Measurements from ENCODE around the gene RAB7B. TPM values are rescaled to one million over a fixed set of nuclear protein-coding genes. Genes with fewer than 3 reads are reported as not detected.

Gene RAB7B
- total RNA-seq, 1 donor from 2014 or later = not detected

DNA sequence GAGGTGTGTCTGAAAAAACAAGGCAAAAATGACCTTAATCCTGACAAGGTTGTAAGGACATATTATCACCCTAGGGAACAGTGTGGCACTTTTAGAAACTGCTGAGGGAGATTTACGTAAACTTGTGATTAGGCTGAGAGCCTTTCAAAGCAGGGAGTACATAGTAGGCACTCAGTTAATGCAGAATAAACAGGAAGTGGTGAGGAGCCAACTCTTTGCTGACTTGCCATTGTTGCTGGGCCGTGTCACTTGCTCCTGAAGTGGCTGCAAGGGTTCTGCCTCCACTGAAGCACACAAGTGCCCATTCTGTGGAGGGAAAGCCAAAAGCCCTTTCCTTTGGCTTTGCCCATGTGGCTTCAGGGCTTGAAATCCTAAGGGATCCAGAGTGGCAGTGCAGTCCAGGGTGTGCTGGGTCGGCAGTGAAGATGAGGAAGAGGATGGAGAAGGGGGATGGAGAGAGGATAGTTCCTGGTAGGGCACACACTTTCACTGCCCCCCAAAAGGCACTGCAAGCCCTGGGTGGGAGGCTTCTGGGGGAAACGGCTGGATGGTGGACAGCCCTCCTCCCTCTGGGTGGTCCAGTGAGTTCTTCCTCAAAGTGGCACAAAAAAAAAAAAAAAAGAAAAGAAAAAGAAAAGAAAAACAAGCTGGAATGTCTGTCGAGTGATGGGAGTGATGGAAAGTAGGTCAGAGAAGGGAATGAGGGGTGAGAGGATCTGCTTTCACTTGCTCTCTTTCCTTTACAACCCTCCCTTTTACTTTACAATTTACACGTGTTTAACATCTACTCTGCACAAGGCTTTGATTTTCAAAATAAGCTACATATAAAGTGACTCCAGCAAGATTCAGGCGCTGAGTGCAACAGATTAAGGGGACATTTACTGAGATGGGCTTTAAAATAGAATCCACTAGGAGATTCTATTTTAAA is 36.1 kb upstream of the RAB7B start:
- H3K9me3 ChIP-seq (ENCODE audit: low read depth) = no peaks in the 10 kb centered on the region
- no peak overlapping the region for H3K4me2 ChIP-seq
- no peaks in the 10 kb centered on the region for H3F3A ChIP-seq (ENCODE audit: low read depth)
- H2AFZ ChIP-seq (replicated peaks) = no peak overlapping the region
- Mint-ChIP-seq H3K27ac (no peak overlapping the region), H3K27me3 (ENCODE audit: insufficient read depth, low read depth) (peaks cover 30% of the 10 kb centered on the region), H3K36me3 (no peaks in the 10 kb centered on the region), H3K4me3 (no peak overlapping the region), H3K9me3 (no peaks in the 10 kb centered on the region), H3K4me1 (peaks cover 59% of the 10 kb centered on the region)
- no peak overlapping the region for H3K9ac ChIP-seq
- no peaks in the 10 kb centered on the region for H3K27me3 ChIP-seq
- no peaks in the 10 kb centered on the region for H4K20me1 ChIP-seq (ENCODE audit: low read depth)
- H3K4me1 ChIP-seq = peaks cover 29% of the 10 kb centered on the region
- no peak for TF ChIP-seq EZH2phosphoT487 (IDR thresholded peaks at IDR 0.05)
- TF ChIP-seq EZH2 (IDR thresholded peaks at IDR 0.05) = no peak
- TF ChIP-seq, protein P1, sequence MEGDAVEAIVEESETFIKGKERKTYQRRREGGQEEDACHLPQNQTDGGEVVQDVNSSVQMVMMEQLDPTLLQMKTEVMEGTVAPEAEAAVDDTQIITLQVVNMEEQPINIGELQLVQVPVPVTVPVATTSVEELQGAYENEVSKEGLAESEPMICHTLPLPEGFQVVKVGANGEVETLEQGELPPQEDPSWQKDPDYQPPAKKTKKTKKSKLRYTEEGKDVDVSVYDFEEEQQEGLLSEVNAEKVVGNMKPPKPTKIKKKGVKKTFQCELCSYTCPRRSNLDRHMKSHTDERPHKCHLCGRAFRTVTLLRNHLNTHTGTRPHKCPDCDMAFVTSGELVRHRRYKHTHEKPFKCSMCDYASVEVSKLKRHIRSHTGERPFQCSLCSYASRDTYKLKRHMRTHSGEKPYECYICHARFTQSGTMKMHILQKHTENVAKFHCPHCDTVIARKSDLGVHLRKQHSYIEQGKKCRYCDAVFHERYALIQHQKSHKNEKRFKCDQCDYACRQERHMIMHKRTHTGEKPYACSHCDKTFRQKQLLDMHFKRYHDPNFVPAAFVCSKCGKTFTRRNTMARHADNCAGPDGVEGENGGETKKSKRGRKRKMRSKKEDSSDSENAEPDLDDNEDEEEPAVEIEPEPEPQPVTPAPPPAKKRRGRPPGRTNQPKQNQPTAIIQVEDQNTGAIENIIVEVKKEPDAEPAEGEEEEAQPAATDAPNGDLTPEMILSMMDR (IDR thresholded peaks at IDR 0.05) = no peak
- no peak overlapping the region for H3K4me3 ChIP-seq
- H3K36me3 ChIP-seq = no peaks in the 10 kb centered on the region
- H3K79me2 ChIP-seq (ENCODE audit: low read depth) = no peaks in the 10 kb centered on the region
- no peak overlapping the region for H3K27ac ChIP-seq
- peak; percentile 7 for DNase-seq (ENCODE audit: low spot score)

DNA sequence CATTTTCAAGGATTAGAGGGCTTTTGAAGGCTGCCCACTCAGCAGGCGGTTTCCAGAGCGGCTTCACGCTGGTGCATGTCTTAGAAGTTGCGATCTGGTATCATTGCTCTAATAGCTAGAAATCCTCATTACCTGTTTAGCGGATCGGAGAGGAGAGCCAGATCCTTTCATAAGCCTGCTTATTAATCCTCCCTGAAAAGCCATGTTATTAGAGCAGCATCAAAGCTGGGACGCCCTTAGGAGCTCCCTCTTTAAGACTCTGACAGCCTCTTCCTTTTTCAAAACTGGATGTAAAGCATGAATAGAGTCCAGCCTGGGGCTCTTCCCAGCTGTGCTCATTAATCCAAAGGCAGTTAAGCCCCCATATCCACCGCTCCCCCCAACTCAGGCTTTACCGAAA is 34.4 kb upstream of the RAB7B start:
- Histone ChIP-seq H4K20me1 (ENCODE audit: low read depth) (no peaks in the 10 kb centered on the region), H3K79me2 (ENCODE audit: low read depth) (no peaks in the 10 kb centered on the region), H2AFZ (replicated peaks) (no peak overlapping the region), H3K4me1 (peaks cover 29% of the 10 kb centered on the region), H3K4me2 (peak overlapping the region; percentile 32), H3F3A (ENCODE audit: low read depth) (no peaks in the 10 kb centered on the region), H3K4me3 (no peak overlapping the region), H3K27ac (no peak overlapping the region), H3K27me3 (no peaks in the 10 kb centered on the region), H3K9ac (no peak overlapping the region), H3K9me3 (ENCODE audit: low read depth) (no peaks in the 10 kb centered on the region), H3K36me3 (no peaks in the 10 kb centered on the region)
- peak; percentile 26 for DNase-seq (ENCODE audit: low spot score)
- Mint-ChIP-seq H3K4me3 (no peak overlapping the region), H3K27me3 (ENCODE audit: insufficient read depth, low read depth) (peaks cover 35% of the 10 kb centered on the region), H3K27ac (no peak overlapping the region), H3K9me3 (peaks cover 7% of the 10 kb centered on the region), H3K36me3 (no peaks in the 10 kb centered on the region), H3K4me1 (peaks cover 59% of the 10 kb centered on the region)
- no peak for TF ChIP-seq EZH2phosphoT487 (IDR thresholded peaks at IDR 0.05)
- TF ChIP-seq, protein P1 (IDR thresholded peaks at IDR 0.05) = no peak
- TF ChIP-seq EZH2 (IDR thresholded peaks at IDR 0.05) = no peak

DNA sequence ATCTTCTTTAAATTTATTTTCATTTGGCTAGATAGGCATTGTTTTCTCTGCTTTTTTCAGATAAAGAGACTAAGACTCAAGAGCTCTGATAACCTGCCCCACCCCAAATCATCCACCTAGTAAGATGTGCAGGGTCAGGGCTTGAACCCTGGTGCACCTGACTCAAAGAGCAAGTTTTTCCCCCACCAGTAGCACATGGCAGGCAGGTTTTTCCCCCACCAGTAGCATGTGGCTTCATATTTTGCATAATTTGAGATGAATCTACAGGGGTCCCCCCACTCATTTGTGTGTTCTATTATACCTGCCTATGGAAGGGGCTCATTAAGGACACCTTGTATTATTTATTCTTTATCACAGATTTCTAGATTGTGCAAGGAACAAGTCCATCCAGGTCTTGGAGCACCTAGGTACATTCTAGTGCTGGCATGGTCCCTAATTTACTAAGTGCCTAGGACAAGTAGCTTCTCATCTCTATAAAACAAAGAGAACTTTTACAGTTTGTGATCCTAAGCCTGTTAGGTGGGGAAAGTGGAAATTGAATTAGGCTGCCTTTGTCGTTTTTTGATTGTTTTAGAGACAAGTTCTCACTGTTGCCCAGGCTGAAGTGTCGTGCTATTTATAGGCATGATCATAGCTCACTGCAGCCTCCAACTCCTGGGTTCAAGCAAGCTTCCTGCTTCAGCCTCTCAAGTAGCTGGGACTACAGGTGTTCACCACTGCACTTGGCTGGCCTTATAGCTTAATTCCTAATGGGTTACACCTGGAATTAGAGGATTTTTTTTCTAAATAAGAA is 33.7 kb upstream of the RAB7B start:
- Histone ChIP-seq H4K20me1 (ENCODE audit: low read depth) (no peaks in the 10 kb centered on the region), H3K4me1 (peaks cover 29% of the 10 kb centered on the region), H2AFZ (replicated peaks) (no peak overlapping the region), H3K9ac (no peak overlapping the region), H3K27me3 (no peaks in the 10 kb centered on the region), H3K4me3 (no peak overlapping the region), H3K27ac (no peak overlapping the region), H3K79me2 (ENCODE audit: low read depth) (no peaks in the 10 kb centered on the region), H3K9me3 (ENCODE audit: low read depth) (no peaks in the 10 kb centered on the region), H3F3A (ENCODE audit: low read depth) (no peaks in the 10 kb centered on the region), H3K36me3 (no peaks in the 10 kb centered on the region), H3K4me2 (no peak overlapping the region)
- TF ChIP-seq, protein P1 (IDR thresholded peaks at IDR 0.05) = no peak
- TF ChIP-seq EZH2 (IDR thresholded peaks at IDR 0.05) (no peak), EZH2phosphoT487 (IDR thresholded peaks at IDR 0.05) (no peak)
- Mint-ChIP-seq H3K4me3 (no peak overlapping the region), H3K36me3 (no peaks in the 10 kb centered on the region), H3K27ac (no peak overlapping the region), H3K9me3 (peaks cover 7% of the 10 kb centered on the region), H3K27me3 (ENCODE audit: insufficient read depth, low read depth) (peaks cover 41% of the 10 kb centered on the region), H3K4me1 (peaks cover 59% of the 10 kb centered on the region)
- DNase-seq (ENCODE audit: low spot score) = no peak

Data from neural progenitor cell (in vitro differentiated cells).